HG02678 (cell line): ENCODE results near the gene TMEM116.
A peak's percentile ranks its signal among the peaks of the same experiment; 100 is the strongest.
"Not testable (repeated sequence)": the region's sequence is repeated elsewhere in the genome, so short reads cannot be mapped to it uniquely, and the experiment has no call there.

Source experiments
- ATAC-seq: cut with Tn5 transposase; IDR thresholded peaks from one replicate; pipeline ENCODE4 v1.9.1; 2021; ENCODE audit warnings: mild to moderate bottlenecking, moderate library complexity; ENCODE audit not compliant: unreplicated experiment

TMEM116 gene

DNA sequence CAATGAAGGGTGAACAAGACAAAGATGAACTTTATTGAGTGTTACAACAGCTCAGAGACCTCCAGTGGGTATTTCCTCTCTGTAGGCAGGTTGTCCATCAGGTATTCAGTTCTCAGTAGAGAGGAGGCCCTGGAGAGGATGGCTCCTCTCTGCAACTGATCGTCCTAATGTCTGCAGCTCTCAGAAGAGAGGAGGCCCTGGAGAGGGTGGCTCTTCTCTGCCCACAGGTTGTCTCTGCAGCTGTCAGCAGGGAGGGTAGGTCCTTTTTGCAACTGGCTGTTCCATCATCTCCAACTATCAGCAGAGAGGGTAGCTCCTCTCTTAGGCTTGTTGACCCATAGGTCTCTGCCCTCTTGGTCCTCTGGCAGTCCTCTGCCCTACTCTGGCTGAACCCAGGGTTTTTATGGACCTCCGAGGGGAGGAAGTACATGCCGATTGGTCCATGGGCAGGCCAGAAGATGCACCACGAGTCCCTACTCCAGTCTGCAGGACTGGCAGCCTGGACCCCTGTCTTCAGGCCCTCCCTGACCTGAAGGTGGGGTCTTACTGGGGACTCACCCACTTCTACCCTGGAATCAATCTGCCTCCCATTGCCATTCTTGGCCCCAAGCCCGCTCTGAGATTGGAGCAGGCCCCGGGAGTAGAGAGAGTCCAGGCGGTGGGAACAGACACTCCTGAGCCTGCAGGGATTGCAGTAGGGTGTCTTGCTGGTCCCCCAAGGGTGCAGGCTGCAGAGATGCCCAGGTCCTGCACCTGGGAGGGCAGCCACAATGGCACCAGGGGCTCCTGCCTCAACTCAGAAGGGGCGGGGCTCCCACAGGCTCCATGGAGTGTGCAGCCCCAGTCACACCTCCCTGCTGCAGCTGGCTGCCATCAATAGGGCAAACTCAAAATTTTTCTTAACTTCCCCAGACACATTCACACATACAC, 2.3 kb downstream of the TMEM116 start:
- ATAC-seq: no peak

- ATAC-seq: not testable (repeated sequence)
Observed at GRCh38 chr12:112009596-112009995, 3.4 kb downstream of the TMEM116 start.

- ATAC-seq: no peak
Observed at GRCh38 chr12:112008918-112009317, 4.0 kb downstream of the TMEM116 start.

DNA sequence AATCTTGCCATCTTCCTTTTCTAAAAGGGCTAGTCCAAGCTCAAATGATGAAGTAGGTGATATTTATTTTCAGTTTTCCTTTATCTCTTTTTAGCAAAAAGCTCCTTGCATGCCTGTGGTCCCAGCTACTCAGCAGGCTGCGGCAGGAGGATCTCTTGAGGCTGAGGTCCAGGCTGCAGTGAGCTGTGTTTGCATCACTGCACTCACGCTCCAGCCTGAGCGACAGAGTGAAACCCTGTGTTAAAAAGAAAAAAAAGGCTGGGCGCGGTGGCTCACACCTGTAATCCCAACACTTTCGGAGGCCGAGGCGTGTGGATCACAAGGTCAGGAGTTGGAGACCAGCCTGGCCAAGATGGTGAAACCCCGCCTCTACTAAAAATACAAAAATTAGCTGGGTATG, 5.0 kb downstream of the TMEM116 start:
- no peak for ATAC-seq

- no peak for ATAC-seq
Observed at GRCh38 chr12:112005419-112006395, 7.3 kb downstream of the TMEM116 start.

DNA sequence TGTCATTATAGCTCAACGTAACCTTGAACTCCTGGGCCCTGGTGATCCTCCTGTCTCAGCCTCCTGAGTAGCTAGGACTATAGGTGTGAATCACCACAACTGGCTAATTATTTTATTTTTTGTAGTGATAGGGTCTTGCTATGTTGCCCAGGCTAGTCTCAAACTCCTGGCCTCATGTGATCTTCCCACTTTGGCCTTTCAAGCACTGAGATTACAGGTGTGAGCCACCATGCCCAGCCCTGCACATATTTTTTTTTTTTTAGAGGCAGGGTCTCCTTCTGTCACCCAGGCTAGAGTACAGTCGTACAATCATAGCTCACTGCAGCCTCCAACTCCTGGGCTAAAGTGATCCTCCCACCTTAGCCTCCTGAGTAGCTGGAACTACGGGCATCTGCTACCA, 8.9 kb downstream of the TMEM116 start:
- no peak for ATAC-seq

GRCh38 chr12:112001576-112001975, 11.4 kb downstream of the TMEM116 start:
- ATAC-seq: no peak

DNA sequence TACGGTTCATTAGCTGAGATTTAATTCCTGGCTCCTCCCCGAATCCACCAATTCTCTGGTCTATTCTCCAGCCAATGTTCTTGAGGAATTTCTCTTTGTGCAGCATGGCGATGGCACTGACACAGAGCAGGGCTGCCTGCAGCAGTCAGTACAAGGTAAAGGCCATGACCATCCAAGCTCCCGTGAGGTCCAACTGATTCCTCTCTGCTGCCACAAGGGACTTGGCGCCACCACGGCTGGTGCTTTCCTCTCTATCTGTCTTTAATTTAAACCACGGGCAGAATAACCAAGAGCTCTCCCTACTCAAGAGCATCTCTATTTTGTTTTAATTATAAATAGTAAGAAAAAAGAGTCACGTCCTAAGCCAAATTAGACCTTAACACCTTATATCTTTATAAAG, 12.1 kb downstream of the TMEM116 start:
- ATAC-seq: no peak

GRCh38 chr12:111999129-111999528, 13.8 kb downstream of the TMEM116 start:
- not testable (repeated sequence) for ATAC-seq

DNA sequence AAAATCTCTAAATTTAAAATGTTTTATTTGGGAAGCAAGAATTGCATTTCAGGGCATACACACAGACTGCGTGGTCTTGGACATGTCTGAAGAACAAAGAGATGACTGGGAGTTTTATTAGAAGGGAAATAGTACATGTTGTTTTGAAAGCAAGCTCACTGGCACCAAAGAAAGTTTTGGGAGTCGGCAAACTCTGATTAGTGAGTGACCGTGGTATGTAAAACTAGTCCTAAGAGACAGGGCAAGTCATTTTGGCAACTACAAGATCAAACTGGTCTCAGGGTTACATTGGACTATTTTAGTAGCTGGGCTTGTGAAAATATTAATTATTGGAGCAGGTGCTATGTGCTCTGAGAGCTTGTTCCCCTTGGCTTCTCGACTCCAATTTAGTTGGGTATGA, 14.9 kb downstream of the TMEM116 start:
- ATAC-seq: no peak

DNA sequence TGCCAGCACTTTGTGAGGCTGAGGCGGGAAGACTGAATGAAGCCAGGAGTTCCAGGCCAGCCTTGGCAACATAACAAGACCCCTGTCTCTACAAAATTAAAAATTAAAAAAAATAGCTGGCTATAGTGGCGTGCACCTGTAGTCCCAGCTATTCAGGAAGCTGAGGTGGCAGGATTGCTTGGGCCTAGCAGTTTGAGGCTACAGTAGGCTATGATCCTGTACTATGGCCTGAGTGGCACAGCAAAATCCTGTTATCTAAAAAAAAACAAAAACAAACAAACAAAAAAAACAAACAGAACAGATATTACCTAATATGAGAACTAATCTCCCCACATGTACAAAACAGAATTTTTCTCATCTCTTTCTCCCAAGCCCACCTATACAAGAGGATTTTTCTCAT, 15.7 kb downstream of the TMEM116 start:
- ATAC-seq: no peak

- no peak for ATAC-seq
Observed at GRCh38 chr12:111995782-111996480, 17.0 kb downstream of the TMEM116 start.

GRCh38 chr12:111994211-111995111, 18.5 kb downstream of the TMEM116 start:
- not testable (repeated sequence) for ATAC-seq

DNA sequence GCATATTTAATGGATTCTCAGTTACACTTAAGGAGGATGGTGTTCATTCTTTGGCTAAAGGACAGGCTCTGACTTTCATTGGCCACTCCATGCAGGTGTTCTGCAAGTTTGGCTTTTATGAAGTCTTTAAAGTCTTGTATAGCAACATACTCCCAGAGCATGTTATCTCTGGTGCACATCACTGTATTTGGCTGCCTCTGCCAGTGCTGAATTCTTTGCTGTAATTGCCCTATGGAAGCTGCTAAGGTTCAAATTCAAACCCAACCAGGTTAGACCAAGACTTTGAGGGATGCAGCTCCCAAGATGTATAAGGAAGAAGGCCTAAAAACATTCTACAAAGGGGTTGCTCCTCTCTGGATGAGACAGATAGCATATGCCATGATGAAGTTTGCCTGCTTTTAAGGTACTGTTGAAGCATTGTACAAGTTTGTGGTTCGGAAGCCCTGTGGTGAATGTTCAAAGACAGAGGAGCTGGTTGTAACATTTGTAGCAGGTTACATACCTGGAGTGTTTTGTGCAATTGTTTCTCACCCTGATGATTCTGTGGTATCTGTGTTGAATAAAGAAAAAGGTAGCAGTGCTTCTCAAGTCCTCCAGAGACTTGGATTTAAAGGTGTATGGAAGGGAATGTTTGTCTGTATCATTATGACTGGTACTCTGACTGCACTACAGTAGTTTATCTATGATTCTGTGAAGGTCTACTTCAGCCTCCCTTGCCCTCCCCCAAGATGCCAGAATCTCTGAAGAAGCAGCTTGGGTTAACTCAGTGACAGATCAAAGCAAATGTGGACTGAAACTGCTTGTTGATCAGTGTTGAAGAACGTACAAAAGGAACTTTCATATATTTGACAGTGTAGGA, 19.4 kb downstream of the TMEM116 start:
- ATAC-seq: peak; percentile 73

DNA sequence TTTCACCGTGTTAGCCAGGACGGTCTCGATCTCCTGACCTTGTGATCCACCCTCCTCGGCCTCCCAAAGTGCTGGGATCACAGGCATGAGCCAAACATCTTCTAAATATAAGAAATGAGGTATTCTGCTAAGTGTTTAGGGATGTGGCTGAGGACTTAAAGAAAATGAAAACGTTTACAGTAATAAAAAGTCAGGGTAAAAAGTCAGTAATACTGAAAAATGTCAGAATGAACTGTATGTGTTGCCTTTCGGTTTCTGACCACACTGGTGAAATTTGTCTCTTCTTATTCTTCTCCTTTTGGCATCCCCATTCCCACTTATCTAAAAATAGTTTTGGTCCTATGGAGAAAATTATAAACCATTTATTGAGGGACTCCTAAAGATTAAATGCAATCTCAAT, 20.5 kb downstream of the TMEM116 start:
- no peak for ATAC-seq

DNA sequence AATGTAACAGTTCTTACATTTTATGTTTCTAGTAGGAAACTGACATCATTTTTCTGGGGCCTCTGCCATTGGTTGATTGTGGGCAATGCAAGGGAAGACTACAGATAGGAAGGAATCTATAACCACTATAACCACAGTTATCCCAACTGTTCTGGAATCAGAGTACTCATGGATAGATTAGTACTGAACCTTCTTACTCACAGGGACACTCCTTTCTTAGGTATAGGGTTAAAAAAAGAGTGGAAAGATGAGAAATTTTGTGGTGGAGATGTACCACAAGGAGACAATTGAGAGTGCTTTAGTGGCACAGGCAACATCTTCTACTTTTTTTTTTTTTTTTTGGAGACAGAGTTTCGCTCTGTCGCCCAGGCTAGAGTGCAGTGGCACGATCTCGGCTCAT, 21.0 kb downstream of the TMEM116 start:
- no peak for ATAC-seq

- no peak for ATAC-seq
Observed at GRCh38 chr12:111991535-111991934, 21.4 kb downstream of the TMEM116 start.

GRCh38 chr12:111984820-111985219, 28.1 kb downstream of the TMEM116 start:
- ATAC-seq: no peak

DNA sequence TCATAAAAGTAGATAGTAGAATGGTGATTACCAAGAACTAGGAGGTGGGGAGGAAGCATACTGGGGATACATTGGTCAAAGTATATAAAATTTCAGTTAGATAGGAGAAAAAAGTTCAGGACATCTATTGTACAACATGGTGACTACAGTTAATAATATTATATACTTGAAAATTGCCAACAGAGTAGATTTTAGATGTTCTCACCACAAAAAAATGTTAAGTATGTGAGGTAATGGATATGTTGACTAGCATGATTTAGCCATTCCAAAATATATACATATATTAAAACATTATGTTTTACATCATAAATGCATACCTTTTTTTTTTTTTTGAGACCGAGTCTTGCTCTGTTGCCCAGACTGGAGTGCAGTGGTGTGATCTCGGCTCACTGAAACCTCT, 31.0 kb downstream of the TMEM116 start:
- no peak for ATAC-seq
